Testis (tissue), 3 donors: Measurements from ENCODE around the gene MIF. TPM values are rescaled to one million over a fixed set of nuclear protein-coding genes. Genes with fewer than 3 reads are reported as not detected.

ENCODE experiments used
- DNase-seq: peaks from one replicate; pipeline ENCODE4 v3.0.0-alpha.2; 2019
- H3K27ac ChIP-seq, 2 donors: fragments of 200-600 bp; sonication (generic); one replicate each; pipeline ENCODE4 v1.5.1; 2019
- H3K27me3 ChIP-seq: fragments of 200-600 bp; sonication (generic); one replicate; pipeline ENCODE4 v1.5.1; 2019
- H3K36me3 ChIP-seq: fragments of 200-600 bp; sonication (generic); one replicate; pipeline ENCODE4 v1.5.1; 2017; ENCODE audit warnings: low read depth; ENCODE audit errors: missing control alignments
- H3K4me1 ChIP-seq: fragments of 200-600 bp; sonication (generic); one replicate; pipeline ENCODE4 v1.5.1; 2019
- H3K4me3 ChIP-seq, 2 donors: fragments of 200-600 bp; sonication (generic); one replicate each; pipeline ENCODE4 v1.5.1; 2017 to 2019
- H3K9me3 ChIP-seq: fragments of 200-600 bp; sonication (generic); one replicate; pipeline ENCODE4 v1.5.1; 2017
- CTCF ChIP-seq, 3 experiments: fragments of 450-650 bp in 2 of 3; fragments of 200-600 bp in 1 of 3; sonication (generic) in 1 of 3; IDR thresholded peaks; one replicate each; pipeline ENCODE4 v1.5.1; 2016 to 2019; ENCODE audit warnings: antibody characterized with exemption in 3 of 3, mild to moderate bottlenecking in 2 of 3, moderate library complexity in 1 of 3
- POLR2A ChIP-seq: fragments of 450-650 bp; IDR thresholded peaks from one replicate; pipeline ENCODE4 v1.6.1; 2017; ENCODE audit warnings: antibody characterized with exemption, mild to moderate bottlenecking, moderate library complexity
- whole genome bisulfite sequencing, 2 donors: methylation state at CpG; one replicate each; pipeline ENCODE4 v1.1.5; 2018; 5-methylcytosine and 5-hydroxymethylcytosine counted together
- intact Hi-C: fragments of 100-400 bp; cut with DNase I; formaldehyde crosslinking; loops from one replicate; pipeline ENCODE4 v1.15.1; 2023; ENCODE audit warnings: low total_unique reads
- polyA plus RNA-seq: library from polyadenylated mRNA; stranded (reverse); fragments of 350-450 nt; fragmentation: Illumina TruSeq; extraction: RNeasy Lipid Tissue Mini Kit (QIAGEN cat#74804); gene quantifications from one replicate; pipeline ENCODE4 v1.2.3, GENCODE V29; 2014; ENCODE audit warnings: low read depth, low replicate concordance; ENCODE audit not compliant: insufficient read depth
- total RNA-seq, 2 donors: library from RNA; depleted of rRNA; stranded (reverse); fragments of >200 nt; gene quantifications; one replicate each; pipeline ENCODE4 v1.2.3, GENCODE V29; 2016

MIF gene
- total and polyA plus RNA-seq, 3 donors from 2014 or later = 177 to 472 (median 239) TPM

GRCh38 chr22:23850136-23850611 lies 44.0 kb upstream of the MIF start:
- intact Hi-C loops = no loop called here
- H3K27ac ChIP-seq = no peak overlapping the region
- H3K27me3 ChIP-seq = no peaks in the 10 kb centered on the region
- TF ChIP-seq CTCF (IDR thresholded peaks at IDR 0.05) (no peak), POLR2A (no peak)
- H3K36me3 ChIP-seq = no peaks in the 10 kb centered on the region
- no peaks in the 10 kb centered on the region for H3K9me3 ChIP-seq
- 59 to 65% methylated on average over 15 to 16 of the region's 16 CpGs for WGBS, 2 donors
- peak overlapping the region in 1 of 2 donors; percentile 11 for H3K4me3 ChIP-seq
- DNase-seq = no peak
- H3K4me1 ChIP-seq = peaks cover 21% of the 10 kb centered on the region

- intact Hi-C loops = no loop called here
- DNase-seq = peak; percentile 62
Measured at GRCh38 chr22:23856721-23857605, 37.2 kb upstream of the MIF start.

GRCh38 chr22:23857606-23858483 lies 36.3 kb upstream of the MIF start, which contains the start of gene SLC2A11:
Gene SLC2A11 (plus strand): TSS chr22:23857875. CDS start chr22:23858000, 125 bp downstream.
- no peaks in the 10 kb centered on the region for H3K9me3 ChIP-seq
- no peak for TF ChIP-seq POLR2A
- peak in 2 of 3 experiments; percentile 18 to 42 for TF ChIP-seq CTCF (IDR thresholded peaks at IDR 0.05)
- WGBS, 2 donors = 1% methylated on average over 50 to 57 of the region's 60 CpGs

More at GRCh38 chr22:23856721-23857605, 37.2 kb upstream of the MIF start:
- H3K9me3 ChIP-seq = no peaks in the 10 kb centered on the region
- WGBS, 2 donors = 1 to 4% methylated on average over 34 to 51 of the region's 58 CpGs
- H3K4me1 ChIP-seq = peaks cover 12% of the 10 kb centered on the region
- TF ChIP-seq CTCF (IDR thresholded peaks at IDR 0.05) = peak in 2 of 3 experiments; percentile 11 to 20
- no peak for TF ChIP-seq POLR2A
- H3K27ac ChIP-seq = peak overlapping the region; percentile 91 to 93
- H3K36me3 ChIP-seq = no peaks in the 10 kb centered on the region
- no peaks in the 10 kb centered on the region for H3K27me3 ChIP-seq
- H3K4me3 ChIP-seq = peak overlapping the region; percentile 72 to 74

GRCh38 chr22:23858484-23858815 lies 35.7 kb upstream of the MIF start:
- intact Hi-C loops = no loop called here
- no peak for DNase-seq
- Histone ChIP-seq H3K9me3 (no peaks in the 10 kb centered on the region), H3K4me3 (peak overlapping the region; percentile 72 to 74), H3K27me3 (no peaks in the 10 kb centered on the region), H3K4me1 (peaks cover 12% of the 10 kb centered on the region), H3K27ac (peak overlapping the region in 1 of 2 donors; percentile 93), H3K36me3 (no peaks in the 10 kb centered on the region)
- WGBS, 2 donors = 34 to 58% methylated on average over 7 of the region's 7 CpGs
- no peak for TF ChIP-seq CTCF (IDR thresholded peaks at IDR 0.05)
- TF ChIP-seq POLR2A = no peak

More at GRCh38 chr22:23857606-23858483, 36.3 kb upstream of the MIF start, which contains the start of gene SLC2A11:
- Histone ChIP-seq H3K4me3 (peak within 1 kb of the TSS; percentile 72 to 74), H3K36me3 (no peaks in the 10 kb centered on the region), H3K27me3 (no peaks in the 10 kb centered on the region), H3K4me1 (peaks cover 12% of the 10 kb centered on the region), H3K27ac (peak within 1 kb of the TSS; percentile 91 to 93)
- intact Hi-C loops = no loop called here
- peak; percentile 97 for DNase-seq
